ENCODE data around the gene MPPED1.
A peak's percentile ranks its signal among the peaks of the same experiment; 100 is the strongest.

MPPED1 gene

GRCh38 chr22:43376765-43377547, 34.9 kb upstream of the MPPED1 start:
- peaks cover 34% of the 10 kb centered on the region for H3K4me1 ChIP-seq (ENCODE audit: insufficient read depth, low read length, poor library complexity, severe bottlenecking)
- no peaks in the 10 kb centered on the region for H4K20me1 ChIP-seq (ENCODE audit: insufficient read depth, low read length, poor library complexity, severe bottlenecking)
- no peak overlapping the region for H3K9ac ChIP-seq (ENCODE audit: low read depth, low read length, poor library complexity, severe bottlenecking)
- H2AFZ ChIP-seq (ENCODE audit: low read length), result no peak overlapping the region
- H3K4me3 ChIP-seq (ENCODE audit: low read length, poor library complexity, severe bottlenecking), result peak overlapping the region; percentile 60
- peaks cover 11% of the 10 kb centered on the region for H3K27me3 ChIP-seq (ENCODE audit: insufficient read depth, low read length, poor library complexity, severe bottlenecking)
- TF ChIP-seq EZH2phosphoT487 (IDR thresholded peaks at IDR 0.05; ENCODE audit: borderline replicate concordance), result 0 out of 2 replicates have a peak, but pooled peaks have one; percentile 27
- TF ChIP-seq, protein P1, sequence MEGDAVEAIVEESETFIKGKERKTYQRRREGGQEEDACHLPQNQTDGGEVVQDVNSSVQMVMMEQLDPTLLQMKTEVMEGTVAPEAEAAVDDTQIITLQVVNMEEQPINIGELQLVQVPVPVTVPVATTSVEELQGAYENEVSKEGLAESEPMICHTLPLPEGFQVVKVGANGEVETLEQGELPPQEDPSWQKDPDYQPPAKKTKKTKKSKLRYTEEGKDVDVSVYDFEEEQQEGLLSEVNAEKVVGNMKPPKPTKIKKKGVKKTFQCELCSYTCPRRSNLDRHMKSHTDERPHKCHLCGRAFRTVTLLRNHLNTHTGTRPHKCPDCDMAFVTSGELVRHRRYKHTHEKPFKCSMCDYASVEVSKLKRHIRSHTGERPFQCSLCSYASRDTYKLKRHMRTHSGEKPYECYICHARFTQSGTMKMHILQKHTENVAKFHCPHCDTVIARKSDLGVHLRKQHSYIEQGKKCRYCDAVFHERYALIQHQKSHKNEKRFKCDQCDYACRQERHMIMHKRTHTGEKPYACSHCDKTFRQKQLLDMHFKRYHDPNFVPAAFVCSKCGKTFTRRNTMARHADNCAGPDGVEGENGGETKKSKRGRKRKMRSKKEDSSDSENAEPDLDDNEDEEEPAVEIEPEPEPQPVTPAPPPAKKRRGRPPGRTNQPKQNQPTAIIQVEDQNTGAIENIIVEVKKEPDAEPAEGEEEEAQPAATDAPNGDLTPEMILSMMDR (conservative IDR thresholded peaks at IDR 0.05; ENCODE audit: low read length), result no peak
- H3K79me2 ChIP-seq (ENCODE audit: insufficient read depth, low read length), result no peaks in the 10 kb centered on the region
- H3K9me2 ChIP-seq (replicated peaks; ENCODE audit: low read depth, low read length), result no peaks in the 10 kb centered on the region
- peak overlapping the region; percentile 76 for H3K4me2 ChIP-seq (ENCODE audit: low read depth, low read length, poor library complexity, severe bottlenecking)
- no peaks in the 10 kb centered on the region; the same call in 1 of the 2 replicates for H3K9me3 ChIP-seq (ENCODE audit: insufficient read depth, low read depth, low read length)
- no peaks in the 10 kb centered on the region for H3K36me3 ChIP-seq (ENCODE audit: insufficient read depth, low read length)
- H3F3A ChIP-seq (ENCODE audit: low read depth), result peaks cover 6% of the 10 kb centered on the region

DNA sequence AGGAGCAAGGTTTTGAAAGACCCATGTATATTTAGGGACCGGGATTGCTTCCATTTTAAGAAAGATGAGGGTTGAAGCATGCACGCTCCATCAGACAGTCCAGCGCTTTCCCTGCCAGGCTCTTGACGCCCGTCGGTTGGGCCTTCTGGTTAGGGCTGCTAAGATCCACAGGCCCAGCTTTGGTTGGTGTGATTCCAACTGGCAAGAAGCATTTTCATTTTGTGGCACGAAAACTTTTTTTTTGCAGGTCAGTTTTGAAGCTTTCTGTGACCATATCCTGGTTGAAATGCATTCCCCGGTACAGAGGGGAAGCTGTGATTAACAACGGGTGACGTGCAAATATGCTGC, 34.3 kb upstream of the MPPED1 start:
- H2AFZ ChIP-seq (ENCODE audit: low read length), result no peak overlapping the region
- peaks cover 11% of the 10 kb centered on the region for H3K27me3 ChIP-seq (ENCODE audit: insufficient read depth, low read length, poor library complexity, severe bottlenecking)
- H3K9me3 ChIP-seq (ENCODE audit: insufficient read depth, low read depth, low read length), result no peaks in the 10 kb centered on the region; the same call in 1 of the 2 replicates
- H3K4me3 ChIP-seq (ENCODE audit: low read length, poor library complexity, severe bottlenecking), result peak overlapping the region; percentile 60
- H3K4me1 ChIP-seq (ENCODE audit: insufficient read depth, low read length, poor library complexity, severe bottlenecking), result peaks cover 34% of the 10 kb centered on the region
- no peaks in the 10 kb centered on the region for H3K79me2 ChIP-seq (ENCODE audit: insufficient read depth, low read length)
- H3K36me3 ChIP-seq (ENCODE audit: insufficient read depth, low read length), result no peaks in the 10 kb centered on the region
- H3K4me2 ChIP-seq (ENCODE audit: low read depth, low read length, poor library complexity, severe bottlenecking), result peak overlapping the region; percentile 76
- H3F3A ChIP-seq (ENCODE audit: low read depth), result peaks cover 6% of the 10 kb centered on the region
- no peaks in the 10 kb centered on the region for H4K20me1 ChIP-seq (ENCODE audit: insufficient read depth, low read length, poor library complexity, severe bottlenecking)
- peak overlapping the region; percentile 32 for H3K9ac ChIP-seq (ENCODE audit: low read depth, low read length, poor library complexity, severe bottlenecking)
- no peaks in the 10 kb centered on the region for H3K9me2 ChIP-seq (replicated peaks; ENCODE audit: low read depth, low read length)
- TF ChIP-seq, protein P1 (conservative IDR thresholded peaks at IDR 0.05; ENCODE audit: low read length), result no peak
- TF ChIP-seq EZH2phosphoT487 (IDR thresholded peaks at IDR 0.05; ENCODE audit: borderline replicate concordance), result no peak

DNA sequence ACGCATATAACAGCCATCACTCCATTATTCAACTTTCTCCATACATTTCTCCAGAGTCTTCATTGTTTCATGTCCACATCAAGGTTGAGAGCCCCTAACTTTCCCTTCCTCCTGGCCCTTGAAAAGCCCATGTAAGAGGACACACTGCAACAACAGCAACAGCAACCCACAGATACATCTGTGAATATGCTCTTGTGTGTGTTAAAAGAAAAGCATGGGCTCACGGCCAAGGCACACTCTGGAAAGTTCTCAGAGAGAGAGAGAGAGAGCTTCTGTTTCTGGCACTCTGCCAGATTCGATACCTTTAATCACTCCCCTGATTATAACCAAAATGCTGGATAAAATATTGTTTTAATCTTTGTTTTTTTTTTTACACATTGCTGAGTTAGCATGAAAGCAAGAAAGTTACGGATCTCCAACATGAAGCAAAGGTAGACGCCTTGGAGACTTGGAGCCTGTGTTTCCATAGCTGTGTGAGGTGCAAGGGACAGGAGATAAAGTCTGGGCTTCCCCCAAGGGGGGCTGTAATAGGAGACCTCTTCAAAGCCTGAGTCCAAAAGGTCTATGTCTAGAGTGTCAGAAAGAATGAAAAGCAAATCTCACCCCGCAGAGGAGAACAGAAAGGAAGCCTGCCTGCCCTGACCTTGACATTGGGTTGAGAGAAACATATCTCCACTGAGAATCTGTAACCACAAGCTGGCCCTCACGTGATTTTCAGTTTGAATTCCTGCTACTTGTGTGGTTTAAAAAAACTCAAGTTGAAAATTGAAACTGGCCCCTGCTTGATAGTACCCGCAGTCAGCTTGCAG, 33.7 kb upstream of the MPPED1 start:
- no peaks in the 10 kb centered on the region for H4K20me1 ChIP-seq (ENCODE audit: insufficient read depth, low read length, poor library complexity, severe bottlenecking)
- H3K4me1 ChIP-seq (ENCODE audit: insufficient read depth, low read length, poor library complexity, severe bottlenecking), result peaks cover 34% of the 10 kb centered on the region
- peak overlapping the region; percentile 76 for H3K4me2 ChIP-seq (ENCODE audit: low read depth, low read length, poor library complexity, severe bottlenecking)
- H3K27me3 ChIP-seq (ENCODE audit: insufficient read depth, low read length, poor library complexity, severe bottlenecking), result peaks cover 11% of the 10 kb centered on the region
- peak overlapping the region; percentile 57 for H3K9ac ChIP-seq (ENCODE audit: low read depth, low read length, poor library complexity, severe bottlenecking)
- H3F3A ChIP-seq (ENCODE audit: low read depth), result peaks cover 6% of the 10 kb centered on the region
- no peaks in the 10 kb centered on the region for H3K79me2 ChIP-seq (ENCODE audit: insufficient read depth, low read length)
- H3K4me3 ChIP-seq (ENCODE audit: low read length, poor library complexity, severe bottlenecking), result peak overlapping the region; percentile 60
- TF ChIP-seq, protein P1 (conservative IDR thresholded peaks at IDR 0.05; ENCODE audit: low read length), result no peak
- TF ChIP-seq EZH2phosphoT487 (IDR thresholded peaks at IDR 0.05; ENCODE audit: borderline replicate concordance), result no peak
- no peaks in the 10 kb centered on the region for H3K36me3 ChIP-seq (ENCODE audit: insufficient read depth, low read length)
- H2AFZ ChIP-seq (ENCODE audit: low read length), result no peak overlapping the region
- no peaks in the 10 kb centered on the region for H3K9me2 ChIP-seq (replicated peaks; ENCODE audit: low read depth, low read length)
- no peaks in the 10 kb centered on the region; the same call in 1 of the 2 replicates for H3K9me3 ChIP-seq (ENCODE audit: insufficient read depth, low read depth, low read length)

All from Loucy (cell line).